ENCODE results near the gene KIF3C. TPM values are rescaled to one million over a fixed set of nuclear protein-coding genes. Genes with fewer than 3 reads are reported as not detected.
A peak's percentile ranks its signal among the peaks of the same experiment; 100 is the strongest.
"Not testable (repeated sequence)": the region's sequence is repeated elsewhere in the genome, so short reads cannot be mapped to it uniquely, and the experiment has no call there.

The KIF3C gene
- total and polyA plus RNA-seq, 2 donors from 2014 or later: 1.9 to 4.8 TPM

DNA sequence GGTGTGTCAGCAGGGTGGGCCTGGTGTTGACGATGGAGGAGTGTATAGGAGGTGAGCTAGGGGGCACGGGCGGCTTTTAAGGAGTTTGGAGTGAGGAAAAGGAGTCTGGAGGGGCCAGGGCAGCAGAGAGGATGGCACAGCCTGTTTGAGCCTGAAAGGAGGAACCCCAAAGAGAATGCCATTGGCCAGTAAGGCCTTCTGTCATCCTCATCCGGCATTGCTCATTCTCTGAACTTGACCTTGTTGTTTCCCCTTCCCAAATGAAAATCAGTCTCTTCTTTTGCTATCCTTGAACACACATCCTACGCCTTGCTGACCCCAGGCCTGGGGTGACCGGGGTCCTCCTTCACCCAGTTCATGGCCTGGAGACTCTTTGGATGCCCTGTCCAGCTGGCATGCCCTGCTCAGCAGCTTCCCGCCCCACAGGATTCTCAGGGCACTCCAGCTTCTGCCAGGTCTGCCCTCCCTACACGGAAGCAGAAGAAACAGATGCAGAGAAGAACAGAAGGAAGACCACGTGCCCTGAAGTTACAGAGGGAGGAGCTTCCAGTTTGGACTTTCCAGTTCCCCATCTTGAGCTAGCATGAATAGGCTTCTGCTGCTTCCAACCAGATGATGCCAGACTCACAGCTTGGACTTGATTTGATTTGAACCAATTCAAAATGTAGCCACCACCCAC is 20.5 kb upstream of the KIF3C start:
- Histone ChIP-seq H3K36me3 (ENCODE audit: control insufficient read depth in 2 of 3, insufficient read depth in 3 of 3, low read length in 3 of 3) (no peaks in the 10 kb centered on the region), H3K27ac (ENCODE audit: low read depth in 2 of 2, low read length in 2 of 2) (no peak overlapping the region), H3K9me3 (ENCODE audit: control insufficient read depth in 2 of 3, insufficient read depth in 1 of 3, low read length in 3 of 3) (no peaks in the 10 kb centered on the region), H3K27me3 (ENCODE audit: control insufficient read depth, insufficient read depth, low read length) (no peaks in the 10 kb centered on the region), H3K4me3 (ENCODE audit: low read length in 3 of 3) (no peak overlapping the region), H3K9ac (ENCODE audit: low read length in 3 of 3) (no peak overlapping the region), H3K4me1 (ENCODE audit: control insufficient read depth in 2 of 3, insufficient read depth in 2 of 3, low read depth in 1 of 3, low read length in 3 of 3) (peaks cover 0 to 7% (median 0%) of the 10 kb centered on the region in 3 donors)
- no peak for DNase-seq
- intact Hi-C loops (cut with DNase I): no loop called here
- TF ChIP-seq, protein P1, sequence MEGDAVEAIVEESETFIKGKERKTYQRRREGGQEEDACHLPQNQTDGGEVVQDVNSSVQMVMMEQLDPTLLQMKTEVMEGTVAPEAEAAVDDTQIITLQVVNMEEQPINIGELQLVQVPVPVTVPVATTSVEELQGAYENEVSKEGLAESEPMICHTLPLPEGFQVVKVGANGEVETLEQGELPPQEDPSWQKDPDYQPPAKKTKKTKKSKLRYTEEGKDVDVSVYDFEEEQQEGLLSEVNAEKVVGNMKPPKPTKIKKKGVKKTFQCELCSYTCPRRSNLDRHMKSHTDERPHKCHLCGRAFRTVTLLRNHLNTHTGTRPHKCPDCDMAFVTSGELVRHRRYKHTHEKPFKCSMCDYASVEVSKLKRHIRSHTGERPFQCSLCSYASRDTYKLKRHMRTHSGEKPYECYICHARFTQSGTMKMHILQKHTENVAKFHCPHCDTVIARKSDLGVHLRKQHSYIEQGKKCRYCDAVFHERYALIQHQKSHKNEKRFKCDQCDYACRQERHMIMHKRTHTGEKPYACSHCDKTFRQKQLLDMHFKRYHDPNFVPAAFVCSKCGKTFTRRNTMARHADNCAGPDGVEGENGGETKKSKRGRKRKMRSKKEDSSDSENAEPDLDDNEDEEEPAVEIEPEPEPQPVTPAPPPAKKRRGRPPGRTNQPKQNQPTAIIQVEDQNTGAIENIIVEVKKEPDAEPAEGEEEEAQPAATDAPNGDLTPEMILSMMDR (IDR thresholded peaks at IDR 0.05; ENCODE audit: borderline replicate concordance, extremely low read depth, insufficient read depth): no peak
- no peak for FAIRE-seq

GRCh38 chr2:26001743-26002351 is 19.6 kb upstream of the KIF3C start:
- intact Hi-C loops (cut with DNase I): no loop called here
- Histone ChIP-seq H3K4me3 (ENCODE audit: low read length in 3 of 3) (no peak overlapping the region), H3K9ac (ENCODE audit: low read length in 3 of 3) (peak overlapping the region in 1 of 3 donors; percentile 40), H3K27ac (ENCODE audit: low read depth in 2 of 2, low read length in 2 of 2) (peak overlapping the region in 1 of 2 donors; percentile 43), H3K4me1 (ENCODE audit: control insufficient read depth in 2 of 3, insufficient read depth in 2 of 3, low read depth in 1 of 3, low read length in 3 of 3) (peaks cover 0 to 7% (median 0%) of the 10 kb centered on the region in 3 donors), H3K27me3 (ENCODE audit: control insufficient read depth, insufficient read depth, low read length) (no peaks in the 10 kb centered on the region), H3K36me3 (ENCODE audit: control insufficient read depth in 2 of 3, insufficient read depth in 3 of 3, low read length in 3 of 3) (no peaks in the 10 kb centered on the region), H3K9me3 (ENCODE audit: control insufficient read depth in 2 of 3, insufficient read depth in 1 of 3, low read length in 3 of 3) (no peaks in the 10 kb centered on the region)
- TF ChIP-seq, protein P1 (IDR thresholded peaks at IDR 0.05; ENCODE audit: borderline replicate concordance, extremely low read depth, insufficient read depth): no peak
- FAIRE-seq: no peak
- no peak for DNase-seq

DNA sequence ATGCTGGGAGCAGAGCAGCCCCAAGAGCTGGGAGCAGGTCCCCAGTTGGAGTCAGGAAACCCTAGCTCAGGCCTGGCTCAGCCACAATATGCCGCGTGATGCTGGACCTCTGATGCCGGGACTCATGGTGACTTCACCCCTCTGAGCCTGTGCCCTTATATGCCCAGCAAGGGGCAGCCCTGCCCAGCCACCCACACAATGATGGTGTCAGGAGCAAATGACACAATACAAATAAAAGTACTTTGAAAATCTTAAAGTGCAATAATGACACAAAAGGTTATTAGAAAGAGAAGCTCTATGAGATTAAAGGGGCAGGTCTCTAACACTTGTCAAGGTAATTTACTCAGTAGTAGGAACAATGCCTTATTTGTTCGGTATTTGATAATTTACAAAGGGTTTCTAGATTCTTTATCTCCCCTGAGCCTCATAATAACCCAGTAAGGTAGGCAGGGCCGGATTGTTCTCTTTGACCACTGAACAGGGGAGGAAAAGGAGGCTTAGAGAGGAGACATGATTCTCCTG is 18.3 kb upstream of the KIF3C start:
- H3K9ac ChIP-seq (ENCODE audit: low read length in 3 of 3): no peak overlapping the region
- no peak for FAIRE-seq
- H3K36me3 ChIP-seq (ENCODE audit: control insufficient read depth in 2 of 3, insufficient read depth in 3 of 3, low read length in 3 of 3): no peaks in the 10 kb centered on the region
- no peak for DNase-seq
- intact Hi-C loops (cut with DNase I): no loop called here
- no peaks in the 10 kb centered on the region for H3K27me3 ChIP-seq (ENCODE audit: control insufficient read depth, insufficient read depth, low read length)
- H3K27ac ChIP-seq (ENCODE audit: low read depth in 2 of 2, low read length in 2 of 2): no peak overlapping the region
- no peak overlapping the region for H3K4me3 ChIP-seq (ENCODE audit: low read length in 3 of 3)
- no peaks in the 10 kb centered on the region for H3K9me3 ChIP-seq (ENCODE audit: control insufficient read depth in 2 of 3, insufficient read depth in 1 of 3, low read length in 3 of 3)
- peaks cover 0 to 7% (median 0%) of the 10 kb centered on the region in 3 donors for H3K4me1 ChIP-seq (ENCODE audit: control insufficient read depth in 2 of 3, insufficient read depth in 2 of 3, low read depth in 1 of 3, low read length in 3 of 3)
- TF ChIP-seq, protein P1 (IDR thresholded peaks at IDR 0.05; ENCODE audit: borderline replicate concordance, extremely low read depth, insufficient read depth): no peak

DNA sequence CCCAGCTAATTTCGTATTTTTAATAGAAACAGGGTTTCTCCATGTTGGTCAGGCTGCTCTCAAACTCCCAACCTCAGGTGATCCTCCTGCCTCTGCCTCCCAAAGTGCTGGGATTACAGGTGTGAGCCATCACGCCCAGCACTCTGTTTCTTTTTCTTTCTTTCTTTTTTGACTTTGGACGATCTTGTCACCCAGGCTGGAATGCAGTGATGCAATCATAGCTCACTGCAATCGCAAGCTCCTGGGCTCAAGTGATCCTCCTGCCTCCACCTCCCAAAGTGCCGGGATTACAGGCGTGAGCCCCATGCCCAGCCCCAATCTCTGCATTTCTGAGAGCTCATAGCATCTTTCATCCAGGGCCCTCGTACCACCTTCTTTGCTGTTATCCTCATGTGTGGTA is 17.1 kb upstream of the KIF3C start:
- intact Hi-C loops (cut with DNase I); H3K4me1 ChIP-seq (ENCODE audit: control insufficient read depth in 2 of 3, insufficient read depth in 2 of 3, low read depth in 1 of 3, low read length in 3 of 3); H3K27ac ChIP-seq (ENCODE audit: low read depth in 2 of 2, low read length in 2 of 2); H3K9ac ChIP-seq (ENCODE audit: low read length in 3 of 3); H3K27me3 ChIP-seq (ENCODE audit: control insufficient read depth, insufficient read depth, low read length); DNase-seq; H3K9me3 ChIP-seq (ENCODE audit: control insufficient read depth in 2 of 3, insufficient read depth in 1 of 3, low read length in 3 of 3); H3K4me3 ChIP-seq (ENCODE audit: low read length in 3 of 3); FAIRE-seq; H3K36me3 ChIP-seq (ENCODE audit: control insufficient read depth in 2 of 3, insufficient read depth in 3 of 3, low read length in 3 of 3): not testable (repeated sequence)

DNA sequence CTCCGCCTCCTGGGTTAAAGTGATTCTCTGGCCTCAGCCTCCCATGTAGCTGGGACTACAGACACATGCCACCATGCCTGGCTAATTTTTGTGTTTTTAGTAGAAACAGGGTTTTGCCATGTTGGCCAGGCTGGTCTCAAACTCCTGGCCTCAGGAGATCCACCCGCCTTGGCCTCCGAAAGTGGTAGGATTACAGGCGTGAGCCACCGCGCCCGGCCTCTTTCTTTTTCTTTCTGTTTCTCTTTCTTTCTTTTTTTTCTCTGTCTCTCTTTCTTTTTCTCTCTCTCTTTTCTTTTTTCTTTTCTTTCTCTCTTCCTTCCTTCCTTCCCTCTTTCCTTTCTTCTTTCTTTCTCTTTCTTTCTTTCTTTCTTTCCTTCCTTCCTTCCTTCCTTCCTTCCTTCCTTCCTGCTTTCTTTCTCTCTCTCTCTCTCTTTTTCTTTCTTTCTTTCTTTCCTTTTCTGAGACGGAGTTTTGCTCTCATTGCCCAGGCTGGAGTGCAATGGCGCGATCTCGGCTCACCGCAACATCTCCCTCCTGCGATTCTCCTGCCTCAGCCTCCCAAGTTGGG is 16.6 kb upstream of the KIF3C start:
- intact Hi-C loops (cut with DNase I); H3K4me3 ChIP-seq (ENCODE audit: low read length in 3 of 3); DNase-seq; H3K9me3 ChIP-seq (ENCODE audit: control insufficient read depth in 2 of 3, insufficient read depth in 1 of 3, low read length in 3 of 3); H3K27ac ChIP-seq (ENCODE audit: low read depth in 2 of 2, low read length in 2 of 2); FAIRE-seq; H3K36me3 ChIP-seq (ENCODE audit: control insufficient read depth in 2 of 3, insufficient read depth in 3 of 3, low read length in 3 of 3); H3K9ac ChIP-seq (ENCODE audit: low read length in 3 of 3); H3K4me1 ChIP-seq (ENCODE audit: control insufficient read depth in 2 of 3, insufficient read depth in 2 of 3, low read depth in 1 of 3, low read length in 3 of 3); H3K27me3 ChIP-seq (ENCODE audit: control insufficient read depth, insufficient read depth, low read length): not testable (repeated sequence)

Data from kidney (tissue), 14 donors.